Measurements from ENCODE around the gene ARMH1.

Gene ARMH1

GRCh38 chr1:44723064-44723463 lies 48.5 kb downstream of the ARMH1 start:
- DNase-seq (ENCODE audit: extremely low spot score), result no peak
- ChIA-PET POLR2A (interaction anchor here (0.9 to 2.1 kb wide), 4 partner anchors 18 to 288 kb away, joined by 3 to 37 read pairs (median 11); partner anchors contain the start of genes HECTD3 and UROD), CTCF (interaction anchor here (2.4 kb wide), 1 partner anchor 9 kb away, joined by 18 read pairs; the partner anchor contains the start of gene RNU5D-1)
- no peak for TF ChIP-seq LEF1 (IDR thresholded peaks at IDR 0.05; ENCODE audit: borderline replicate concordance)
- TF ChIP-seq ELF4 (IDR thresholded peaks at IDR 0.05), result no peak
- no peak for TF ChIP-seq SUZ12 (IDR thresholded peaks at IDR 0.05)
- TF ChIP-seq ZNF384 (IDR thresholded peaks at IDR 0.05), result no peak
- TF ChIP-seq ARNT (IDR thresholded peaks at IDR 0.05), result no peak

- DNase-seq (ENCODE audit: extremely low spot score), result no peak
- ChIA-PET POLR2A (interaction anchor here (0.9 kb wide), 1 partner anchor 95 kb away, joined by 3 read pairs; no protein-coding TSS in a partner anchor), CTCF (no interaction called here)
- TF ChIP-seq BHLHE40 (IDR thresholded peaks at IDR 0.05; ENCODE audit: borderline replicate concordance), result no peak
- TF ChIP-seq ZNF384 (IDR thresholded peaks at IDR 0.05), result no peak
- TF ChIP-seq ARNT (IDR thresholded peaks at IDR 0.05), result no peak
- TF ChIP-seq HDGF (IDR thresholded peaks at IDR 0.05; ENCODE audit: borderline replicate concordance), result no peak
- TF ChIP-seq SUZ12 (IDR thresholded peaks at IDR 0.05), result no peak
- no peak for TF ChIP-seq FOXA1 (IDR thresholded peaks at IDR 0.05)
- TF ChIP-seq ELF4 (IDR thresholded peaks at IDR 0.05), result no peak
- TF ChIP-seq, protein P1, sequence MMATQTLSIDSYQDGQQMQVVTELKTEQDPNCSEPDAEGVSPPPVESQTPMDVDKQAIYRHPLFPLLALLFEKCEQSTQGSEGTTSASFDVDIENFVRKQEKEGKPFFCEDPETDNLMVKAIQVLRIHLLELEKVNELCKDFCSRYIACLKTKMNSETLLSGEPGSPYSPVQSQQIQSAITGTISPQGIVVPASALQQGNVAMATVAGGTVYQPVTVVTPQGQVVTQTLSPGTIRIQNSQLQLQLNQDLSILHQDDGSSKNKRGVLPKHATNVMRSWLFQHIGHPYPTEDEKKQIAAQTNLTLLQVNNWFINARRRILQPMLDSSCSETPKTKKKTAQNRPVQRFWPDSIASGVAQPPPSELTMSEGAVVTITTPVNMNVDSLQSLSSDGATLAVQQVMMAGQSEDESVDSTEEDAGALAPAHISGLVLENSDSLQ (IDR thresholded peaks at IDR 0.05), result no peak
- TF ChIP-seq FOXM1 (IDR thresholded peaks at IDR 0.05; ENCODE audit: borderline replicate concordance), result no peak
- no peak for TF ChIP-seq SP1 (IDR thresholded peaks at IDR 0.05)
These were observed 49.2 kb downstream of the ARMH1 start for GRCh38 chr1:44723496-44724295.

GRCh38 chr1:44724296-44724954 lies 49.9 kb downstream of the ARMH1 start:
- DNase-seq (ENCODE audit: extremely low spot score), result no peak
- ChIA-PET CTCF (no interaction called here), POLR2A (interaction anchor here (1.3 kb wide), 1 partner anchor 579 kb away, joined by 3 read pairs; no protein-coding TSS in a partner anchor)
- TF ChIP-seq FOXA1 (IDR thresholded peaks at IDR 0.05) (no peak), HDGF (IDR thresholded peaks at IDR 0.05; ENCODE audit: borderline replicate concordance) (no peak), ZNF384 (IDR thresholded peaks at IDR 0.05) (no peak), CTBP1 (IDR thresholded peaks at IDR 0.05; ENCODE audit: borderline replicate concordance) (no peak), FOXM1 (IDR thresholded peaks at IDR 0.05; ENCODE audit: borderline replicate concordance) (no peak), ELF4 (IDR thresholded peaks at IDR 0.05) (no peak), FOXK2 (IDR thresholded peaks at IDR 0.05) (no peak), SP1 (IDR thresholded peaks at IDR 0.05) (no peak), TARDBP (IDR thresholded peaks at IDR 0.05) (no peak), SUZ12 (IDR thresholded peaks at IDR 0.05) (no peak), LEF1 (IDR thresholded peaks at IDR 0.05; ENCODE audit: borderline replicate concordance) (no peak), L3MBTL2 (conservative IDR thresholded peaks at IDR 0.05) (no peak), ARNT (IDR thresholded peaks at IDR 0.05) (no peak), NFRKB (IDR thresholded peaks at IDR 0.05) (no peak), BHLHE40 (IDR thresholded peaks at IDR 0.05; ENCODE audit: borderline replicate concordance) (no peak)
- TF ChIP-seq, protein P1 (IDR thresholded peaks at IDR 0.05), result no peak

DNA sequence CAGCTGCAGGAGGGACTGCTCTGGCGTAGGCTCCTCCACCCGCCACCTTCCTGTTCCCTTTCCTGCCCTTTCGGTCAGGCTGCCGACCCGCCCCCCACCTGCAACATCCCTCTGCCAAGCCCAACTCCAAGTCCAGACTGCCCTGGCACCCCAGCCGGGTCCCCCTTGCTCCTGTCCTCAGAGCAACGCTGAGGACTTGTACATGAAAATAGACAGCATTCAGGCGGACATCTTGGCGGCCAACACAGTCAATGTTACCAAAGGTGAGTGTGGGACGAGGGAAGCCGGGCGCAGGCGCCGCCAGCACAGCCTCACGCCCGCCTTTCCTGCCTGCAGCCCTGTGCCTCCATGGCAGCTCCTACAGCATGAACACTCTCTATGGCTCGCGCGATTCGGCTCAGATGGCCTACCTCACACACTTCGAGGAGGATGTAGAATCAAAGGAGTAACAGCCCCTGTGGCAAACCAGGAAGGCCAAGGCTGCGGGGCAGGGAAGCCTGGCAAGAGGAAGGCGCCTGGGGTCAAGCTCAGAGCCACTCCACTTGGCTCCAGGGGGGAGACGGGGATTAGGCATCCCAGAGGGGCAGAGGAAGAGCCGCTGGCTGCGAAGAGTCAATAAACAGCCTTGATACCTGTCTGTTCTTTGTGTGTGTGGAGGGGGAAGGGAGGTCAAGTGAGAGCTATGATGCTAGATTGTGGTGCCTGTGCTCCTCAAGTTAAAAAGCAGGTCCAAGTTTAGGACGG lies 50.6 kb downstream of the ARMH1 start:
- POLR2A ChIA-PET, result interaction anchor here (1.3 to 1.4 kb wide), 2 partner anchors 56 to 578 kb away, joined by 3 read pairs; no protein-coding TSS in a partner anchor
- TF ChIP-seq BHLHE40 (IDR thresholded peaks at IDR 0.05; ENCODE audit: borderline replicate concordance) (no peak), ARNT (IDR thresholded peaks at IDR 0.05) (no peak), LEF1 (IDR thresholded peaks at IDR 0.05; ENCODE audit: borderline replicate concordance) (no peak), ZNF384 (IDR thresholded peaks at IDR 0.05) (no peak), NFRKB (IDR thresholded peaks at IDR 0.05) (no peak), HDGF (IDR thresholded peaks at IDR 0.05; ENCODE audit: borderline replicate concordance) (no peak)
- DNase-seq (ENCODE audit: extremely low spot score), result no peak
- CTCF ChIA-PET, result no interaction called here

DNA sequence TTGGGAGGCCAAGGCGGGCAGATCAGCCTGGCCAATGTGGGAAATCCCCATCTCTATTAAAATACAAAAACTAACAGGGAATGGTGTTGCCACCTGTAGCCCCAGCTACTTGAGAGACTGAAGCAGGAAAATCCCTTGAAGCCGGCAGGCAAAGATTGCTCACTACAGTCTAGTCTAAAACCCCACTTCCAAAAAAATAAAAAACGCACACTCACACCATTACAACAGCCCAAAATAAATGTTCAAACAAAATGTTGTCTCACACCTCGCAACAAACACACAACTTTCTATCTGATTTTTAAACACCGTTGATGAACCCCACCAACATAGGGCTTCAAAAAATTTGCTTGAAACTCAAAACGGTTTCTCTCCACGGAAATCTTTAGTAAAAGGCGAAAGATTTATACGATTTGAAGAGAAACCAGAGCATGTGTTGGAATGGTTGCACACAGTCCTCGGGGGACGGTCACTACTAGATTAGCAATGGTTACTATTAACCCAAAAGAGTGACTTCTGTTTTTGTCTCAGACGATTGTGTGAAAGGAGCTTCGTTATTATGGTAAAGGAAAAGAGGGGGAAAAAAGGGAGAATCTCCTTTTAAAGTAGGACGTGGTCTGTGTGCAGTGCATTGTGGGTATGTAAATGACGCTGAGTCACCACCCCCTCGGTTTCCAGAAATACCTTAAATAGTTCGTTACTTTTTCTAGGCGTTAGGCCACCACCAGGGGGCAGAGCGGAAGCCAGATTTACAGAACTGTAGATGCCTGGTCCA lies 56.4 kb downstream of the ARMH1 start, which contains the start of gene RNU5D-1:
Gene RNU5D-1, minus strand, starts transcription at position 430 of the 772 bp plus-strand sequence.
- TF ChIP-seq LEF1 (IDR thresholded peaks at IDR 0.05; ENCODE audit: borderline replicate concordance) (no peak; the same call in 1 of the 2 replicates), CTBP1 (IDR thresholded peaks at IDR 0.05; ENCODE audit: borderline replicate concordance) (peak; percentile 60), ARNT (IDR thresholded peaks at IDR 0.05) (peak; percentile 8; the same call in 1 of the 2 replicates), BHLHE40 (IDR thresholded peaks at IDR 0.05; ENCODE audit: borderline replicate concordance) (peak; percentile 71), FOXK2 (IDR thresholded peaks at IDR 0.05) (peak; percentile 94), FOXA1 (IDR thresholded peaks at IDR 0.05) (no peak), SUZ12 (IDR thresholded peaks at IDR 0.05) (no peak; the same call in none of the 2 replicates), FOXM1 (IDR thresholded peaks at IDR 0.05; ENCODE audit: borderline replicate concordance) (no peak), L3MBTL2 (conservative IDR thresholded peaks at IDR 0.05) (peak; percentile 91), ZNF384 (IDR thresholded peaks at IDR 0.05) (peak; percentile 90), NFRKB (IDR thresholded peaks at IDR 0.05) (peak; percentile 86), ELF4 (IDR thresholded peaks at IDR 0.05) (peak; percentile 100), SP1 (IDR thresholded peaks at IDR 0.05) (no peak), TARDBP (IDR thresholded peaks at IDR 0.05) (peak; percentile 100), HDGF (IDR thresholded peaks at IDR 0.05; ENCODE audit: borderline replicate concordance) (no peak)
- TF ChIP-seq, protein P1 (IDR thresholded peaks at IDR 0.05), result no peak
- POLR2A ChIA-PET, result interaction anchor here (0.7 to 5.4 kb wide), 26 partner anchors 9 to 791 kb away, joined by 3 to 135 read pairs (median 4); partner anchors contain the start of genes ARMH1, BTBD19, DYNLT4 and HECTD3
- CTCF ChIA-PET, result interaction anchor here (0.6 to 3.6 kb wide), 15 partner anchors 9 to 362 kb away, joined by 3 to 18 read pairs (median 3); partner anchors contain the start of gene TMEM53
- peak; percentile 77 for DNase-seq (ENCODE audit: extremely low spot score)

All from HEK293T (cell line).